Hematopoietic multipotent progenitor cell treated with erythropoietin and hydrocortisone succinate and interleukin-3 and kit ligand, for 6 days (in vitro differentiated cells): ENCODE results near the gene FAM184A.

Source experiments
- DNase-seq: peaks from one replicate; pipeline ENCODE4 v3.0.0-alpha.2; 2015

The FAM184A gene

DNA sequence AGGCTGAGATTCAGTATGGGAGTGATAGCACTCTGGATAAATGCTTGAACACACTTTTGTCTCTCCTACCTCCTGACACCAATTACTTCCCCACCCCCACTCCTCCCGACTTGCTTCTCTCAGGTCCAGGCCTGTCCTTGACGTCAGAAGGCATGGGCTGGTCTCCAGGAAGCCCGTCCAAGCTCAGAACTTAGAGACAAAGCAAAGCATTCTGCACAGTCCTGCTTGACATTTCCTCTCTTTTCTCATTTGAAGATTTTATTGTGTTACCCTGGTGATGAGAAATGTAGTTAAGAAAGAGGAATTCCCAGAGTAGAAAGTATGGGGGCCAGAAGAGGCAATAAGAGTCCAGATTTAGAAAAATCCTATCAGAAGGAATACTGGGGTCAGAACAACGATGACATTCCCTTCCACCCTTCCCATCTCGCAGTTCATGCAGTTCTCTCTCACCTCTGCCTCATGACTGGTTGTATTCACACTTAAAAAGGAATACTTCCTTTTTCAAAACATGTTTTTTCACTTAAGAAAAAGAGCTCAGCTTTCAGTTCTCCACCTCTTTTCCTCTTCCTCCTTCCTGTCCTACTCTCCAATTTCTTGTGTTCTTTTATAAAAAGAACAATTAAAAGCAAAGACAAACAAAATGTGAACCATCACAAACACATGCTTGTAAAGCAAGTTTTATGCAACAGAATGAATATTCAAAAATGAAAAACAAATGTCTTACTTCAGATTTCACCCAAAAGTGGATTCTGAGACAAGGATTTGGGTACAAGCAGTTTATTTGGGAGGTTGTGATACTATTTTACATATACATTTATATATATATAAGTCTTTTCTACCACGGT is 18.5 kb upstream of the FAM184A start:
- no peak for DNase-seq

DNA sequence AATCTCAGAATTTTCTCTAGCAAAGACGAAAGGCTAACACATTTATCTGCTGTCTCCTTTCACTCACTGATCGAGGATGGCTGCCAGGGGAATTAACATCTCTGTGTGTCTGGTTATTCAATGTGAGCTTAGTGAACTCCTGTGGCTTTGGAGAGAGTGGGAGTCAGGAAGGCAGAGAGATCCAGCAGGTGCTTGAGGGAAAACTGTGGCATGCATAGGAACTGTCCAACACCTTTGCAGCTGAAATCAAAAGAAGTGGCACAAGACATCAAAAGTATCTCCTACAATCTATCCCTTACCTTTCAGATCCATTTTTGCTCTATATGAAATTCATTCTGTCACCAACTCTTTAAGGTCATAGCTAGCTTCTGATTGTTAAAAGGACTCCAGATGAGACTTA is 11.8 kb upstream of the FAM184A start:
- DNase-seq, result no peak

DNA sequence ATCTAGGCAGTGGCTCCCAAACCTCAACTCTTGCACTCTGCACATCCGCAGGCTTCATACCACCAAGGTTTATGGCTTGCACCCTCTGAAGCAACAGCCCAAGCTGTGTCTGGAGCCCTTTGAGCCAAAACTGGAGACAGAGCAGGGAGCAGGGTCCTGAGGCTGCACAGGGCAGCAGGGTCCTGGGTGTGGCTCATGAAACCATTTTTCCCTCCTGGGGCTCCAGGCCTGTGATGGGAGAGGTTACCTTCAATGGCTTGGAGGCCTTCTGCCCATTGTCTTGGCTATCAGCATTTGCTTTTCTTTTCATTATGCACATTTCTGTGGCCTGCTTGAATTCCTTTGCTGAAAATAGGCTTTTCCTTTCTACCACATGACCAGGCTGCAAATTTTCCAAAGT is 6.3 kb upstream of the FAM184A start:
- DNase-seq, result no peak

DNA sequence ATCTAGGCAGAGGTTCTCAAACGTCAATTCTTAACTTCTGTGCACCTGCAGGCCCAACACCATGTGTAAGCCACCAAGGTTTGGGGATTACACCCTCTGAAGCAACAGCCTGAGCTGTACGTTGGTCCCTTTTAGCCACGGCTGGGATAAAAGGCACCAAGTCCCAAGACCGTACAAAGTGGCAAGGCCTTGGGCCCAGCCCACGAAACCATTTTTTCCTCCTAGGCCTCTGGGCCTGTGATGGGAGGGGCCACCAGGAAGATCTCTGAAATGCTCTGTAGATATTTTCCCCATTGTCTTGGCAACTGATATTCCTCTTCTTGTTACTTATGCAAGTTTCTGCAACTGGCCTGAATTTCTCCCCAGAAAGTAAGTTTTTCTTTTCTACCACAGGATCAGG is 4.5 kb upstream of the FAM184A start:
- DNase-seq, result no peak

DNA sequence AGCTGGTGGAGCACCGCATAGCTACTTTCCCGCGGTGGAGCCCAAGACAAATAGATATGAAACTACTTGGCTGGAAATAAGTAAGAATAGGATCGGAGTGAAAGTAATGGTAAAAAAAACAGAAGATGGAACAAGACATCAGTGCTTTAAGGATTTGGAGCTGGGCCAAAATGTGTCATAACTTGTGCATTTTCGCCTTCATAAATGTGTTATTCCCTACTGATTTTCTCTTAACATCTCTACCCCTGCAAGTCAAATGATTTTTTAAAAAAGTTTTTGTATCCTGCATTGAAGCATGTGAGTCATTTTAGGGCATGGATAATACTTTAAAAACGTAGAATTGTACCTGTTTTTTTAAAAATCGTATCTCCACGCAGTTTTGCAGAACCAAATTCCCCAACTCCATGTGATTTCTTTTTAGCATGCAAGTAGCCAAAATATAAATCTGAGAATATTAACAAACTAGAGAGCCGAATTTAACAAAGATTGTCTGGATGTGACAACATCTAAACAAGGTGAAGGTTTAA is 882 bp upstream of the FAM184A start:
- DNase-seq, result peak; percentile 45

DNA sequence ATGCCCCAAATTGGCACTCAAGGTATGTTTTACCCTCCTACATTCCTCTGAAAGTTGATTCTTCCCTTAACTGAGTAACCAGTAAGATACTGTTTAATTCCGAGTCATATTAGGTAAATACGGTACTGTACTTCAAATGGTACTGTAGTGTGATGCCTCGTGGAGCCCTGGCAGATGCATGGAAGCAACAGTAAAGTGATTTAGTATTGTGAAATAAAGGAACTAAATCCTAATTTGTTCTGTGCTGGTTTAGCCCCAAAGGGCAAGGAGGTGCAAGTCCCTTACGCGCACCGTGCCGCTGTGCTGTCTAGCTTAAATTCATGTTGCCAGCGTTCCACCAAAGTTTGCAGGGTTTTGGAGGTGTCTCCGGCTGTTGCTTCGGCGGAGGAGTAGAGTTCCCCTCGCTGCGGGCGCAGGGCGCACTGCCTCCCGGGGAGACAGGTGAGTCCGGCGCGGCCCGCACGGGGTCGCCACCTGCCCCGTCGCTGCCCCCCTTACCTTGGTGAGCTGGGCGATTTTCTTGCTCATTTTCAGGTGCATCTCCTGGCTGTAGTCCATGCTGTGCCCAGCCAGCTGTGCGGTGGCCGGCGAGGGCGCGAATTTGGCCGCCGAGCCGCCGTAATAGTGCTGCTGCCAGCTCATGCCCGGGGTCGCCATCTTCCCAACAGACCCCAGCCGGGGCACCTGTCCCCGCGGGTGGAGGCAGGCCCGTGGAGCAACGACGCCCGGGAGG is 655 bp downstream of the FAM184A start:
- peak; percentile 33 for DNase-seq

DNA sequence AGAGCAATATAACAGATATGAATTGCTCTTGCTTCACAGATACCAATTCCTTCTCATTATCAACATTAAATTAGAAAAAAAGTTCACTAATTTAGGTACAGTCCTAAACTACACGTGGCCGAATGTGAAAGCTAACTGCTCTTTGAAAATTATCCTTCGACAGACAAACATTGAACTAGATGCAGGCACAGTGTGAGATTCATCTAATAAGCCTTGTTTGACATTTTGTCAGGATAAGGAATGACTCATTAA is 1.1 kb downstream of the FAM184A start:
- no peak for DNase-seq

DNA sequence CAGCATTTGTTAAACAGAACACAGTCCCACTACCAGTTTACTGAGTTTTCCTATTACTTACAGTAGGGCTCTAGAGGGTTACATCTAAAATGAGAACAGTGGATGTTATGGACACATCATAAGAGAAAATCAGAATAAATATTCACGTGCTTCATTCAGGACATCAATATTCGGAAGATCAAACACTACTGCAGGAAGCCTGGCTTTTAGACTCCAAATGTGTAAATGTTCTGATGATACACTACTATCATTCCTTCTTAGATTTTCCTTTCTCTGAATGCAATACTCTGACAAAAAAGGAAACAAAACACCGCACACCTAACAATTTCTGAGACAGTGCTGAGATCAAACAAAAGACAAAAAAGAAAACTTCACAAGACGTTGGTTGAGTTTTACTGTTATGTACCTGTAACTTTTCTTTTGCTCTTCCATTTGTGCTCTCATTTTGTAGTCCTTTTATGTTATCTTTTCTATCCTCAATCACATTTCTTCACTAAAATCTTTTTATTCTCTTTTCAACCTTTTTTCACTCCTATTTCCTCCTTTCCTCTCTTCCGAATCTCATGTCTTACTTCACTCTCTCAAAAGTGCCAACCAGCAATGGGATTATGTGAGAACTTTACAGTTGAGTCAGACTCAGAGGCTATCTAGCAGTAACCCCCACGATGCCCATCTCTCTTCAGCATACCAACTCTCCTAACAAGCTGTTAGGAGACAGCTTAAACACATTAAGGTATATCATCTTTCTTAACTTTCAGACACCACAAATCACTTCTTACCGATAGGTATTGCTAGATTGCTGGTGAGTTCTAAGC is 1.7 kb downstream of the FAM184A start:
- DNase-seq, result no peak

DNA sequence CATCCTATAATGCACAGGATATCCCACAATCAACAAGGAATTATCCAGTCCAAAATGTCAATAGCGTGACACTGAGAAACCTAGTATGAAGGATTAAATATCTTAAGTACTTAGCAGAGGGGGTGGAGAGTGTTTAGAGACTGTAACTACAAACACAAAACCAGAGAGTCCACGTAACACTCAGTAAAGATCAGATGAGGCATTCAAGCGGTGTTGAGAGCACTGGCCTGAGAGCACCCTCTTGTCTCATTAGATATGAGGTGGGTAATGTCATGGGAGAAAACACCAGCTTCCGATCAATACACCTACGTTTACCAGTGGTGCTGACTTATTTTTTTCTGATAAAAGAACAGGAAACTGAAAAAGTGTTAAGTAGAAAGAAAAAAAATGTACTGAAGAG is 2.3 kb downstream of the FAM184A start:
- DNase-seq, result no peak

DNA sequence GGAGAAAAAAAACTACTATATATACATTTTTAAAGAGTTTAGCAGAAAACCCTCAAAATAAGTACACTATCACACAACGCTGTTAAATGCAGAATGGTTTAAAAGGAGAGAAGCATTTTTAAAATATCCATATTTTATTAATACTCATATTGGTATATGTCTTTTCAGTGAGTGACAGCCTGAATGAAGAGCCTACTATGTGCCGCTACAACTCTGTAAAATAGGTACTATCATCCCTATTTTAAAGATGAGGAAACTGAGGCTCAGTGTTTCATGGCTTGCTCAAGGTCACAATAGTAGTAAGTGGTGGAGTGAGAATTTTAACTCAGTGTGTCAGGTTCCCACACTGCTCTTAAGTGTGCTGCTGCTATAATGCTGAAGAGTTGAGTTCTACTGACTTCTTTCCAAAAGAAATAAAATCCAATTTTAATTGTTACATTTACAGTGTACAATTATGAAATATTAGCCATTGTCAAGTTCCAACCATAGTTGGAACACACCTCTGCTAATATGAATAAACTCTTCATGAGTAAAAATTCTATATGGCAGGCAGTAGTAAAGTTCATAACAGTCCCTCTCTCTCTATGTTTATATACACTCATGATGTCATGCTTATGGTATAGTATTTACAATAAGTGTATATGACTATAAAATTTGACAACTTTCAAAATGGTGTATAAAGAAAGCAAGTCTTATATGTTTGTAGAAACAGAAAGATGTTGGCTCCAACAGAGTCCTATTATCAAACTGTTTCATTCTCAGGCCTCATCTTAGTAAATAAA is 3.1 kb downstream of the FAM184A start:
- no peak for DNase-seq

DNA sequence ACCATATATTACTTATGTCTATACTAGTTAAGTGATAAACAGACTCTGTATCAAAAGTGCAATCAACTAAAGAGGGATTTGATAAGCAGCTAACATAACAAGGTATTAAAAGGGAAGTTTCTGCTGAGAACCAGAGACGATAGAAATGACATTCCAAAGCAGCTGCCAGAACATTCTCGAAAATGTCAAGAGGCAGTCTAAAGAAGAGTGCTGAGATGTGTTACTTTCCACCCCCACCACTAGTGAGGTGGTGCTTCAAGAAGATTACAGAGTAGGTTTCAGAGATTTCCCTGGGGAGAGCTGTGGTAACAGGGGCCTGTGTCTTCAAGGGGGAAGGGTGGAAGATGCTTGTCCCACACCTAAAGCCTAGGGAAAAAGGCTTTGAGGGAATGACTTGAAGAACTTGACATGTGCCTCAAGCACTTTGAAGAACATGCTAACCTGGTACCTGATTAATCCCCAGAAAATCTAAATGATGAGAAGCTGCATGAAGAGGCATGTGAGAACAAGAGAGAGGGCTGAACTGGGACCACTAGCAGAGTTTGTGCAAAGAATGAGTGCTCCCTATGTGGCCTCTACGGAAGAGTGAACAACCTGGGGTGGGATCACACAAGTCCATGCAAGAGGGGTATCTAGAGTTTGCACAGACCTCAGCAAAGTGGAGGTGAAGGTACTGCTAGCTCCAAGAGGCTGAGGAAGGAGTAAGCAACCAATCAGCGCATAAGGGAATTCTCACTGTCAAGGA is 5.0 kb downstream of the FAM184A start:
- no peak for DNase-seq

DNA sequence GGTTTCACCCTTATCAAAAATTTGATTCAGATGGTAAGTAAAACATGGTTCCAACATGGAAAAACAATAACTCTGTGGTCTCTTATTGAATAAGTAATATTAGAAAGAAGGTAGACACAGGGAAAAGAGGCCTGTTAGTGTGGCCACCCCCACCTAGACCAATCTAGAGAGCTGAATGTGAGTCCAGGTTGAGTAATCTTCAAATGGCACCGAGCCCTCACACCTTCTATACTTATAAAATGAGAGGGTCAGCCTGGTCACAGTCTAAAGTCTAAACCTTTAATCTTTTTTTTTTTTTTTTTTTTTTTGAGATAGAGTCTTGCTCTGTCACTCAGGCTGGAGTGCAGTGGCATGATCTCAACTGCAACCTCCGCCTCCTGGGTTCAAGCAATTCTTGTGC is 6.9 kb downstream of the FAM184A start:
- no peak for DNase-seq

DNA sequence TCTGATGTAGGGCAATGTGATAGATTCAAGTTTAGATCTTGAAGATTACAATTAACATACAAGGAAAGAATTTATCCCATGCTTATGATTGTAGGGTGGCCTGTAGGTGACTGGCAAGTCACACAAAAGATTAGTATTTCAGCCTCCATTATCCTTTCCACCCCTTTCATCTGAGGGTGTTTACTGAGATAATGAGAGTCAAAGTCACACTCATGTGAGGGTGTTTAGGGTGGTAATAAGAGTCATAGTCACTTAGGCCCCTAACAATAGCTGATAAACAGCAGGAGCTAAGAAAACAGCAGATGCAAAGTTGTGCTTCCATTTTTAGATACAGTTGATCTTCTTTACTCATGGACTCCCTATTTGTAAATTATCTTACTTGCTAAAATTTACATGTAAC is 11.4 kb downstream of the FAM184A start:
- peak; percentile 20 for DNase-seq

DNA sequence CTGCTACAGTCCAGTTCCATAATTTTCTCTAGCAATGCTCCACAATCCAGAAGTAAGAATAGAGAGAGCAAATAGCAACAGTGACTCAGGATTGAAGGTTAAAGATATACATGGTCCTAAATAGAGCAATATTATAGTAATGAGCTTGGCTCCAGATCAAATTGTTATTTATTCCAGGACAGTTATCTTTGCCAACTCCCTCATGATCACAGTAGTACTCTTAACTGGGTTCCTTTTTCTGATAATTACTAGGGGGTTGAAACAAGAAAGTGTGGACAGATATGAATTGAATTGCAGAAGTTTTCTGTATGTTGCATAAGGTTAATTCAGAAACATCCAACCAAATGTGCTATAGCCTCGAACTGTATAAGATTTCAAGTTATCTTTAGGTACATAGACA is 11.9 kb downstream of the FAM184A start:
- peak; percentile 11 for DNase-seq

DNA sequence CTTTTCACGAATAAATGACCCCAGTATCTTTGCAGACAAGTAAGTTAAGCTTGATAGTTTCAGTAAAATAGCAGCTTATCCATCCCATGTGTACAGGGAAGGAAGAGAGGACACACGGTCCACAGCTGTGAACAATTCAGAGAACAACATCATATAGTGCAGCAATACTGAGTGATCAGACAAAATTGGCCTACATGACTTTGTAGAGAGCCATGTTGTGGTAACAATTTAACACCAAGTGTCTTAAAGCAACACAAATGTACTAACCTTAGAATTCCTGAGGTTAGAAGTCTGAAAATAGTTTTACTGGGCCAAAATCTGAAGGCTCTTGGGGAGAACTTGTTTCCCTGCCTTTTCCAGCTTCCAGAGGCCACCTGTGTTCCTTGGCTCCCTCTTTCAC is 12.5 kb downstream of the FAM184A start:
- no peak for DNase-seq

DNA sequence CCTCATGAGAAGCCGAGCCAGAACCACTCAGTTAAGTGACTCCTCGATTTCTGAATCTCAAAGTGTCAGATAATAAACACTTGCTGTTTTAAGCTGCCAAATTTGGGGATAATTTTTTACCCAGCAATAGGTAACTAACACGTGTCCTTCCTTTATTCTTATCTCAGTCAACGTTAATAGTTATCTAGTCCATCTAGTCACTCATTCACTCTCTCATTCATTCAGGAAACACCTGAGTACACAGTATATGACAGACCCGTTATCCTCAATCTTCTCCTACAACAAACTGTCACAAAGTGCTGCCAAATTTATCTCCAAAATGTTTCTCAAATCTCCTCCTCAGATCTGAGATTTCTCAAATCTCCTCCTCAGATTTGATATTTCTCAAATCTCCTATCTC is 13.1 kb downstream of the FAM184A start:
- no peak for DNase-seq

DNA sequence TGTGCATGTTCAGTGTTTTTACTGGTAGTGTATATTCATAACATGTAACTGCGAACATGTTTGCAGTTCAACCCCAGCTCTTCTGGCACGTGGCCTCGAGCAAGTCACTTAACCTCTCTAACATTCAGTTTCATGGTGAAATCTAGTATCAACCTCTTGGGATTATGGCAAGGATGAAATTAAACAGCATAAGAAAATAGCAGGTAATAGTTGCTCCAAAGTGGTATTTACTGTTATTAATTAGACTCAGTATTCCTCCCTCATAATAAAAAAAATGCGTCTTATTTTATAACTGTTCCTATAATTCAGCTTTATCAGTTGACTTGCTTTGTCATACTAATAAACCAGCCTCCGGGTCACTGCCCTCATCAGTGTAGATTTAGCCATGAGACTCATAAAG is 15.0 kb downstream of the FAM184A start:
- DNase-seq, result no peak

DNA sequence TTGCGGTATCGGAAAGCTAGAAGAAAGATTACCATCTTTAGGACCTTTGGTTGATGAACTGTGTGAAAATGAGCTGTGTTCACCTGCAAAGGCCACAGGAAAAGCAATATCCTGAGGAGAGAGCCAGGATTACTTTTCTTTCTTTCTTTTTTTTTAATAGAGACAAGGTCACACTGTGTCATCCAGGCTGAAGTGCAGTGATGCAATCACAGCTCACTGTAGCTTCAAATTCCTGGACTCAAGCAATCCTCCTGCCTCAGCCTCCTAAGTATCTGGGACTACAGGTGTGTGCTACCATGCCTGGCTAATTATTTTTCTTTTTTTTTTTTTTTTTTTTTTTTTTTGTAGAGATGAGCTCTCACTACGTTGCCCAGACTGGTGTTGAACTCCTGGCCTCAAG is 17.2 kb downstream of the FAM184A start:
- no peak for DNase-seq

DNA sequence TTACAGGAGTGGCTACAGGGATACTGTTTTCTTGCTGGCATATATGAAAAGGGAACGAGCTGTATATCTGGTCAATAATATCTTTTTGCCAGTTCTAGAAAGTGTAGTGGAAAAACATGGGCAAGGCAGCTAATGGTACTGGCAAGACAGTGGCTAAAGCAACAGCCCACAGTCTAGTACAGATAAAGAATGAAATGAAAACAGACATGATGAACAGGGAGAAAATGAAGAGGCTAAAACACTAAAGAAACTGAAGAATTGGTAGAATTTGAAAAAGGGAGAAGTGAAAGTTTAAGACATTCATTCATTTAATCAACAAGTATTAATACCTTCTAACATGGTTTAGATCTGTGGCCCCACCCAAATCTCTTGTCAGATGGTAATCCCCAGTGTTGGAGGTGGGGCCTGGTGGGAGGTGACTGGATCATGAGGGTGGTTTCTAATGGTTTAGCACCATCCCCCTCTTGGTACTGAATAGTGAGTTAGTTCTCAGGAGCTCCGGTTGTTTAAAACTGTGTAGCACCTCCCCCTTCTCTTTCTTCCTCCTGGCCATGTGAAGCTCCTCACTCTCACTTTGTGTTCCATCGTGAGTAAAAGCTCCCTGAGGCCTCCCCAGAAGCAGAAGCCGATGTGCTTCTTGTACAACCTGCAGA is 18.1 kb downstream of the FAM184A start:
- no peak for DNase-seq

DNA sequence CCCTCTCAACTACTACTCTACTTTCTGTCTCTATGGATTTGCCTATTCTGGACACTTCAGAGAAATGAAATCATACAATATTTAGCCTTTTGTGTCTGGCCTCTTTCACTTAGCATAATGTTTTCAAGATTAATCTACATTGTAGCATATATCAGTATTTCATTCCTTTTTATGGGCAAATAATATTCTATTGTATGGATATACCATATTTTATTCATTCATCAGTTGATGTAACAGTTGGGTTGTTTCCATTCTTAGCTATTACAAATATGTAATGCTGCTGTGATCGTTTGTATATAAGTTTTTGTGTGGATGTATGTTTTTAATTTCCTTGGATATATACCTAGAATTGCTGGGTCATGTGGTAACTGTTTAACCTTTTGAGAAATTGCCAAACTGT is 23.4 kb downstream of the FAM184A start:
- no peak for DNase-seq

DNA sequence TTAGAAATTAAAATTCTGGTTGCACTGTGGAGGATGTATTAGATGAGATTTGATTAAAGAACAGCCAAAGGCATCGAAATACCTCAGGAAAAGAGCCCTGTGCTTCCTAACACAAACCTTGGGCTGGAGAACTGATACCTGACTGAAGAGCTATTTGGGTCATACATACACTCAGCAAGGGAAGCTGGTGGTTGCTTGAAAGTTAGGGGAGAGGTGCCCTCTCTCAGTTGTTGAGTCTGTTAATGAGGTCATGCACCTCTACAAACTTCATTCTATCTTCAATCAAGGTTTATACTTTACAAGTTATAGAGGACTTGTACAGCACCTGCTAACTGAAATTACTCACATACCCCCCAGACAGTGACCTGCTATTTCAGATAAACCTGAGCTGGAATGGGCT is 25.5 kb downstream of the FAM184A start:
- no peak for DNase-seq
